Activated naive CD4-positive, alpha-beta T cell treated with anti-CD3 and anti-CD28 coated beads, Interleukin-2, amount 50 U/mL, for 24 hours (primary cell): ENCODE data around the gene EVL.

Source experiments
- H3K27ac Mint-ChIP-seq: one replicate; pipeline ENCODE4 v1.8.0; 2021; ENCODE audit warnings: mild to moderate bottlenecking, mixed read lengths
- H3K27me3 Mint-ChIP-seq: one replicate; pipeline ENCODE4 v1.8.0; 2021; ENCODE audit warnings: mixed read lengths
- H3K36me3 Mint-ChIP-seq: one replicate; pipeline ENCODE4 v1.8.0; 2021; ENCODE audit warnings: mixed read lengths
- H3K4me1 Mint-ChIP-seq: one replicate; pipeline ENCODE4 v1.8.0; 2021; ENCODE audit warnings: mixed read lengths
- H3K4me3 Mint-ChIP-seq: one replicate; pipeline ENCODE4 v1.8.0; 2021; ENCODE audit warnings: mild to moderate bottlenecking, mixed read lengths
- H3K9me3 Mint-ChIP-seq: one replicate; pipeline ENCODE4 v1.8.0; 2021; ENCODE audit warnings: mixed read lengths

The EVL gene

DNA sequence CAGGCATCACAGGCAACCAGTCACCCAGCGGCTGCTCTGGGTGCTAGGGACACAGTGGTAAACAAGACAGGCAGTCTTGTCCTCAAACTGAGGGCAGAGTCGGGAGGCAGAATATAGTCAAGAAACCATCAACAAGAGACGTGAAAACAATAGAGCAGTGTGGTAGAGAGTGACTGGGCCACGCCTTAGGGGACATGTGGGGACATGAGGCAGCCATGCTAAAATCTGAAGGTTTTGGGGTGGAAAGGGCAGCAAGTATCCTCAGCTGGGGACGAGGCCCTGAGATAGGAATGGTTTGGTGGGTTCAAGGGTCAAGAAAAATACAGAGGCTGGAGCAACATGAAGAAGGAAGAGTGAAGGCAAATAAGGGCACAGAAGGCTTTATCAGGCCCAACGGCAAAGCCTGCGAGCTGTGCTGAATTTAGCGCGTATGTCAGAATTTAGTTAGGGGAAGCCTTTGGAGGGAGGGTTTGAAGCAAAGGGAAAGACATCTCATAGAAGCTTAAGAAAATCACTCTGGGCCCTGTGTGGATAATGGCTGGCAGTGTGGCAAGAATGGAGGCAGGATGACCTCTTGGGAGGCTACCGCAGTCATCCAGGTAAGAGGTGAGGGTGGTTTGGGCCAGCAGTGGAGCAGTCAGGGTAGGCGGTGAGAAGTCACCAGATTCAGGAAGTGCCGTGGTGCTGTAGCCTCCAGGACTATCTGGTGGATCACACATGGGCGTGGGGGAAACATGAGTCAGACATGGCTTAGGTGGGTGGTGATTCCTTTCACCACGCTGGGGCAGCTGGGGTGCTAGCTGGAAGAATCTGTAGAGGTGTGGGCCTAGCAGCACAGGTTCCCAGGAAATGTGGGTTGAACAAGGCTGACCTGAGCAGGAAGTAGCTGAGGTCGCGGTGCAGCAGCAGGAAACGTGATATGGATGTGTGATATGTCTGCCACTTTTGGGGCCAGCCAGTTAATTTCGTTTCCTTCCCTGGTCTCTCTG is 3.0 kb downstream of the EVL start:
- Mint-ChIP-seq H3K27ac (peak overlapping the region; percentile 99), H3K4me3 (peak overlapping the region; percentile 90), H3K27me3 (no peaks in the 10 kb centered on the region), H3K36me3 (peaks cover 6% of the 10 kb centered on the region), H3K4me1 (peaks cover 80% of the 10 kb centered on the region), H3K9me3 (no peaks in the 10 kb centered on the region)

DNA sequence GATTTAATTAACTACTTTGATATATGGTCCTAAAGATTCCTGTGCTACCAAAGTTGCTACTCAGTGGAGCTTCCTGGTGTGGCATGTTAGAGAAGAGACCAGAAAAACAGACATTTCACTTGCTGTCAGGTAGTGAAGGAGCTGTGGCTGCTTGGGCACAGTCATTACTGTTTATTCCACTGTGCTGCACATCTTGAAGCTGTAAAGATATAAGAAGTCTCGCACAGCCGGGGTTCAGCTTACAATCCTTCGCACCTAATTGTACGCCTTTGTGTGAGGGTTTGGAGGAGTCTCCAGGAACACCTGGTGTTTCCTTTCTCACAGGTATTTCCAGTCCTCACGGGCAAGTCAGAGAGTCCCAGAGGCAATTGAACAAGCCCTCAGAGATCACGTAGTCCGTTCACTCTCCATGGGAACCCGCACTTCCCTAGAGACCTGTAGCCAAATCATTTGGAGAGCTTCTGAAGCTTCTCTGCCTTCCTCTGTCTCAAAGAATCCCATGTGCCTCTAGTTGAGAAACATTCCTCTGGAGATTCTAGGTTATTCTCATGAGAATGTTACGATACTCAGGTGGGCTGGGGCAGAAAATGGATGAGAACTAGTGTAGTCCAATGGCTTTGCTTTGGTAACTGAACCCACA is 4.1 kb downstream of the EVL start:
- Mint-ChIP-seq H3K4me3 (peak overlapping the region; percentile 90), H3K4me1 (peaks cover 80% of the 10 kb centered on the region), H3K36me3 (peaks cover 8% of the 10 kb centered on the region), H3K27ac (peak overlapping the region; percentile 99), H3K9me3 (no peaks in the 10 kb centered on the region), H3K27me3 (no peaks in the 10 kb centered on the region)

DNA sequence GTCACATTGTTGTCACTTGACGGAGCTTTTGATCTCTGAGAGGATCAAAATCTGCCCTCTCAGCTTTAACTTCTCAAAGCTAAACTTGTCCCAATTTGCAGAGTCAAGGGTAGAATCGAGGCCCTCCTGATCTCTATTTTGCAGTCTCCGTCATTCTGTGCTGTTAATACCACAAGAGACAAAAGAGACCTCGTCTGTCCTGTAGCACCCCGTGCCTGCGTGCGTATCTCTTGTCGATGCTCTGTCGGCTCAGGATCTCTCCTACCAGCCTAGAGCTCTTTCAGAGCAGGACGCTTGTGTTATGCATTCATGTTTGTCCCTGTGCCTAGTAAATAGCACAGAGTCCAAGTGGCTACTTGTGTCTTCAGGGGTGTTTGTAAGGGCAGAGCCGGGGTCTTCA is 5.1 kb downstream of the EVL start:
- Mint-ChIP-seq H3K27ac (peak overlapping the region; percentile 99), H3K36me3 (peaks cover 13% of the 10 kb centered on the region), H3K4me1 (peaks cover 81% of the 10 kb centered on the region), H3K4me3 (peak overlapping the region; percentile 90), H3K9me3 (no peaks in the 10 kb centered on the region), H3K27me3 (no peaks in the 10 kb centered on the region)

GRCh38 chr14:100071545-100071944 is 6.3 kb downstream of the EVL start:
- no peaks in the 10 kb centered on the region for H3K9me3 Mint-ChIP-seq
- H3K27ac Mint-ChIP-seq, result peak overlapping the region; percentile 99
- H3K4me3 Mint-ChIP-seq, result peak overlapping the region; percentile 53
- H3K36me3 Mint-ChIP-seq, result peaks cover 13% of the 10 kb centered on the region
- peaks cover 92% of the 10 kb centered on the region for H3K4me1 Mint-ChIP-seq
- no peaks in the 10 kb centered on the region for H3K27me3 Mint-ChIP-seq

GRCh38 chr14:100072783-100073346 is 7.6 kb downstream of the EVL start:
- Mint-ChIP-seq H3K27ac (peak overlapping the region; percentile 90), H3K4me3 (peak overlapping the region; percentile 87), H3K27me3 (no peaks in the 10 kb centered on the region), H3K36me3 (peaks cover 17% of the 10 kb centered on the region), H3K4me1 (peaks cover 100% of the 10 kb centered on the region), H3K9me3 (no peaks in the 10 kb centered on the region)

GRCh38 chr14:100073576-100074430 is 8.6 kb downstream of the EVL start:
- H3K36me3 Mint-ChIP-seq, result peaks cover 17% of the 10 kb centered on the region
- peak overlapping the region; percentile 87 for H3K4me3 Mint-ChIP-seq
- no peaks in the 10 kb centered on the region for H3K9me3 Mint-ChIP-seq
- H3K27me3 Mint-ChIP-seq, result no peaks in the 10 kb centered on the region
- H3K4me1 Mint-ChIP-seq, result peaks cover 100% of the 10 kb centered on the region
- H3K27ac Mint-ChIP-seq, result peak overlapping the region; percentile 99

DNA sequence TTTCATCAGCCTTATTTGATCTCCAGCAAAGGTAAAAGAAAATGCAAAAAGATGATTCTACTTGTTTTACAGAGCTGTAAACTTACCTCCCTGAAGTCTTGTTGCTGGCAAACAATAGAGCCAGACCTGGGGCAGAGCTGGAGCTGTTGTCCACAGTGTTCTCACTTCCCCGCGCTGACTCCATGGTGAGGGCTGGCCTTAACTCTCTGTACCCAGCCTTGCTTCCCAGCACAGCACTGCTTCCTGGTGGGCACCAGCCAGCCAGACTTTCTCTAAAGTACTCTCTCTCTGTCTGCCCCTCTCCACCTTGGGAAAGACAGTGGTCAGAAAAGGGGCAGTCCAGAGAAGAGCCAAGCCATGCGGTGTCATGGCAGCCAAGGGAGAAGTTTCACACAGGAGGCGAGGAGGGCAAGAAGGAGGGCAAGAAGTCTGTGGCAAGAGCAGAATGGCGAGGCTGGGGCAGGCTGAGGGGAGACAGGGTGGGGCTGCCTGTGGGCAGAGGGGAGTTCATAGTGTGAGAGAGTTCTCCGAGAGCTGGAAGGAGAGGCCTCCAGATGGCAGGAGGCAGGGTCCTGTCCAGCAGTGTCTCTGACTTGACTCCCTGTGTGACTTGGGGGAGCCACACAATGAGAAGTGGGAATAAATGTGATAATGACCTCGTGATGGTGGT is 9.3 kb downstream of the EVL start:
- H3K36me3 Mint-ChIP-seq, result peaks cover 17% of the 10 kb centered on the region
- no peaks in the 10 kb centered on the region for H3K9me3 Mint-ChIP-seq
- H3K27me3 Mint-ChIP-seq, result no peaks in the 10 kb centered on the region
- peaks cover 100% of the 10 kb centered on the region for H3K4me1 Mint-ChIP-seq
- peak overlapping the region; percentile 79 for H3K4me3 Mint-ChIP-seq
- peak overlapping the region; percentile 99 for H3K27ac Mint-ChIP-seq

DNA sequence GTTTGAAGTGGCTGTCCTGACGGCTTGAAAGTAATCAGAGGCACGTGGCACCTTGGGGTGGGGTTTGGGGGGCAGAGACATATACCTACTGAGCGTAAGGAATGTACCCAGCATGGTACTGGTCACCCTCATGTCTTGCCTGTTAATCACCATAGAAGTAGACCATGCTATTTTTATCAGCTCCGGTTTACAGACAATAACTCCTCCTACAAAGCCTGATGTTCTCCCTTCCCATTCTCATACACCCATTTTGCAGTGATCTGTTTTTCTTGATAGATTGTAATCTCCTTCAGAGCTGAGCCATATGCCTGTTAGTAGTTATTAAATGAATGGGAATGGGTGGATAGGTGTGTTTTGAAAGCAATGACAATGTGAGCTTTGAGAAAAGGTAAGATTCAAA is 10.5 kb downstream of the EVL start:
- H3K36me3 Mint-ChIP-seq, result peaks cover 15% of the 10 kb centered on the region
- peaks cover 100% of the 10 kb centered on the region for H3K4me1 Mint-ChIP-seq
- H3K27ac Mint-ChIP-seq, result peak overlapping the region; percentile 99
- H3K27me3 Mint-ChIP-seq, result no peaks in the 10 kb centered on the region
- H3K4me3 Mint-ChIP-seq, result peak overlapping the region; percentile 79
- H3K9me3 Mint-ChIP-seq, result no peaks in the 10 kb centered on the region

DNA sequence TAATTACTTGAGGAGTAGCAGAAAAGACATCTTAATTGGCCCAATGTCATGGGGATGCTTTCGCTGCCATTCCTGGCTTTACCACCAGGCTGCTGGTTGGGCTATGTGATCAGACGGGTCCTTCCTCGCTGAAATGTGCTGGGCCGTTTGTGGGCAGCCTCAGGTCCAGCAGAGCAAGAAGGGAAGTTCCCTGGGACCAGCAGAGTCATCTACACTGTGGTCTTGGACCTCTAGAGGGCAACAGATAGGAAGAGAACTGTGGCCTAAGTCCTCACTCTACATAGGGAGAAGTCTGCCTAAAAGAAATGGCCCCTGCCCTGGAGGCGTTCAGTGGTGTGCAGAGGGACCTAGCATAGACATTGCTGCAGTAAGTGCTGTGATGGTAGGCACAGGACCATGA is 10.9 kb downstream of the EVL start:
- Mint-ChIP-seq H3K27me3 (no peaks in the 10 kb centered on the region), H3K4me1 (peaks cover 100% of the 10 kb centered on the region), H3K27ac (peak overlapping the region; percentile 99), H3K36me3 (peaks cover 15% of the 10 kb centered on the region), H3K4me3 (peak overlapping the region; percentile 79), H3K9me3 (no peaks in the 10 kb centered on the region)

DNA sequence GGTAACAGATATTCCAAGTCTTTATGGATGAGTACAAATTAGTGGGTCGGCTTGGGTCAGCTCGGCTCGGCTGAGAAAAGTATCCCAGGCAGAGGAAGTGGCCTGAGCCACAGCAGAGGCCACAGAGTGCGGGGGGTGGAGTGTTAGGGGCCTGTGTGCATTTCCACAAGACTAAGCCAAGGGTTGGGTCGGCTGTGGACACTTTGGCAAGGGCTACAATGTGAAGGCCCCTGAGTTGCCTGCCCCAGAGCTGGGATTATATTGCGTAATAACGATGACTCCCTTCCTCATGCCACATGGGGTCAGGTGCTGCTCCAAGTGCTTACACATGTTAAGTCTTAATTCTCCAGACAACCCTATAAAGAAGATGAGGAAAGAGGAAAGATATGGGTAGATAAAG is 11.4 kb downstream of the EVL start:
- Mint-ChIP-seq H3K4me3 (peak overlapping the region; percentile 79), H3K27me3 (no peaks in the 10 kb centered on the region), H3K4me1 (peaks cover 100% of the 10 kb centered on the region), H3K27ac (peak overlapping the region; percentile 99), H3K9me3 (no peaks in the 10 kb centered on the region), H3K36me3 (peaks cover 15% of the 10 kb centered on the region)

DNA sequence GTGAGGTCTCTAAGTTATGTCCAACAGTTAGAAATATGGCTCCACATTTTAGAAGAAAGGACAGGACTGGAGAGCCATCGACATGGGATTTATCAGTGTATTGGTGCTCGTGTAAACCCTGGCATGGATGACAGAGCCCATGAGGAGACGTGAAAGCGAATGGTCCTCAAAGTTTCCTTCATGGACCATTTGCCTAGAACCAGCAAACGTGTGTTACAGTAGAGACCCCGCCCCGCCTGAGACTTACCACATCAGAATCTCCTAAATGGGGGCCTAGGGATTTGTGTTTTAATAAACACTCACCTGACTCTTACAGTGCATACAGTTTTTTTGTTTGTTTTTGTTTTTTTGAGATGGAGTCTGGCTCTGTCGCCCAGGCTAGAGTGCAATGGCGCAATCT is 12.2 kb downstream of the EVL start:
- Mint-ChIP-seq H3K4me1 (peaks cover 99% of the 10 kb centered on the region), H3K4me3 (peak overlapping the region; percentile 79), H3K9me3 (no peaks in the 10 kb centered on the region), H3K27me3 (no peaks in the 10 kb centered on the region), H3K36me3 (peaks cover 15% of the 10 kb centered on the region), H3K27ac (peak overlapping the region; percentile 99)

DNA sequence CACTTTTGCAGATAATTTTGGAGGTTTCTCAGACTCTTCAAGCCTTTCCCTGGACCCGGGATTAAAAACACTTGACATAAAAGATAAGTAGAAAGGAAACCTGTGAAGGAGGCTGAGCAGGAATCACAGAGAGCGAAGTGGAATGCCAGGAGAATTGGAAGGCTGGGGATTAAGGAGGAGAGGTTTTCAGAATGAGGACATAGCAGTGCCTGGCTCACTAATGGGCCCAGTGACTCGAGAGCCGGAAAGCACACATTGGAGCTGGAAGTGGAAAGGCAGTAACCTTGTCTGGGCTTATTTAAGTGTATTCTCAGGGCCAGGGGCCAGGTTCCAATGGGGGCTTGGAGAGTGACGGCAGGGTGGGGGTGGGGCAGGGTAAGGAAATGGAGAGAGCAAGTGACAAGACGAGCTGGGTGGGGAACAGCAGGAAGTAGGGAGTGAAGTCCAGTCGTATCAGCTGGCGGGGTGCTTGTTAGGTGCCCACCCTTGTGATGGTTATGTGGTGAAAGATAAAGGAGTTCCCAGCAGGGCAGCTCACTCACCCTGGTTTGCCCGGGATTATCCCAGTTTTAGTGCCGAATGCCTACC is 13.1 kb downstream of the EVL start:
- no peaks in the 10 kb centered on the region for H3K9me3 Mint-ChIP-seq
- no peaks in the 10 kb centered on the region for H3K27me3 Mint-ChIP-seq
- H3K27ac Mint-ChIP-seq, result peak overlapping the region; percentile 99
- peak overlapping the region; percentile 83 for H3K4me3 Mint-ChIP-seq
- peaks cover 99% of the 10 kb centered on the region for H3K4me1 Mint-ChIP-seq
- H3K36me3 Mint-ChIP-seq, result peaks cover 10% of the 10 kb centered on the region

- peak overlapping the region; percentile 99 for H3K27ac Mint-ChIP-seq
- H3K36me3 Mint-ChIP-seq, result peaks cover 10% of the 10 kb centered on the region
- H3K9me3 Mint-ChIP-seq, result no peaks in the 10 kb centered on the region
- H3K4me1 Mint-ChIP-seq, result peaks cover 99% of the 10 kb centered on the region
- no peaks in the 10 kb centered on the region for H3K27me3 Mint-ChIP-seq
- peak overlapping the region; percentile 83 for H3K4me3 Mint-ChIP-seq
Observed at GRCh38 chr14:100078997-100079725, 13.9 kb downstream of the EVL start.

DNA sequence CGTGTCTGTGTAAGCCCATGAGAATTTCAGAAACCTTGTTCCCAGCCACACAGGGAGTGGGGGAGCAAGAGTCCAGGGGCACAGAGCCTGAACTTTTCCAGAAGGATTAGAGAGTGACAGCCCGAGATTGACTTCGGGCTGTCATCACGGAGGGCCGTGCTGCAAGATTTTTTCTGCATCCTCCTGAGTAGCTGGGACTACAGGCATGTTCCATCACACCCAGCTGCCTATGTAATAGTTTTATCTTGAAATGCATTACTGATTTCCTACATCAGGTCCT is 14.4 kb downstream of the EVL start:
- H3K27me3 Mint-ChIP-seq, result no peaks in the 10 kb centered on the region
- H3K9me3 Mint-ChIP-seq, result no peaks in the 10 kb centered on the region
- H3K36me3 Mint-ChIP-seq, result peaks cover 8% of the 10 kb centered on the region
- peaks cover 99% of the 10 kb centered on the region for H3K4me1 Mint-ChIP-seq
- peak overlapping the region; percentile 83 for H3K4me3 Mint-ChIP-seq
- H3K27ac Mint-ChIP-seq, result peak overlapping the region; percentile 99
